ENCODE measurements around the gene U2AF2. TPM values are rescaled to one million over a fixed set of nuclear protein-coding genes. Genes with fewer than 3 reads are reported as not detected.
A peak's percentile ranks its signal among the peaks of the same experiment; 100 is the strongest.

U2AF2 gene
- total and polyA plus RNA-seq, 4 donors, result 109 to 181 (median 132) TPM

DNA sequence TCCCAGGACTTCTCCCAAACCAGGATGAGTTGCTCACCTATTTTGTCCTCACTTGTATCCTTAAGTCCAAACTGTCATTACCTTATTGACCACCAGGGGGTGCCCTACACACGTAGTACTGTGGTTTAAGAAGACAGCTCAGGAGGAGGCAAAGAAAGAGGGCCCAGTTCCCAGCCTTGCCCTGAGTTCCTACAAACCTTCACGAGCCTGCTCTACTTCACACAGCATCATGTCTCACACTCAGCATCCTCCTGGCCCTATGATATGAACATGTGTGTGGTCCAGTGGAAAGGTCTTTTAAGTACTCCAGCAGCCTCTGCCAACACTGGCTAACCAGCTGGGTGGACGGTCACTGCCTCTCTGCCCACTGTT lies 22.4 kb upstream of the U2AF2 start:
- DNase-seq (peak; percentile 87 to 95 (median 91)), ATAC-seq (ENCODE audit: insufficient read depth, low FRiP score) (peak; percentile 69)
- WGBS, 2 donors, result 30 to 33% methylated on average over 3 of the region's 3 CpGs
- H3K27ac ChIP-seq (ENCODE audit: low read depth in 1 of 2, low read length in 1 of 2), result peak overlapping the region in 1 of 2 donors; percentile 64
- no peak overlapping the region for H3K4me3 ChIP-seq
- H3K9ac ChIP-seq (ENCODE audit: insufficient read depth in 1 of 2, low read length in 2 of 2), result no peak overlapping the region
- TF ChIP-seq, protein P1, sequence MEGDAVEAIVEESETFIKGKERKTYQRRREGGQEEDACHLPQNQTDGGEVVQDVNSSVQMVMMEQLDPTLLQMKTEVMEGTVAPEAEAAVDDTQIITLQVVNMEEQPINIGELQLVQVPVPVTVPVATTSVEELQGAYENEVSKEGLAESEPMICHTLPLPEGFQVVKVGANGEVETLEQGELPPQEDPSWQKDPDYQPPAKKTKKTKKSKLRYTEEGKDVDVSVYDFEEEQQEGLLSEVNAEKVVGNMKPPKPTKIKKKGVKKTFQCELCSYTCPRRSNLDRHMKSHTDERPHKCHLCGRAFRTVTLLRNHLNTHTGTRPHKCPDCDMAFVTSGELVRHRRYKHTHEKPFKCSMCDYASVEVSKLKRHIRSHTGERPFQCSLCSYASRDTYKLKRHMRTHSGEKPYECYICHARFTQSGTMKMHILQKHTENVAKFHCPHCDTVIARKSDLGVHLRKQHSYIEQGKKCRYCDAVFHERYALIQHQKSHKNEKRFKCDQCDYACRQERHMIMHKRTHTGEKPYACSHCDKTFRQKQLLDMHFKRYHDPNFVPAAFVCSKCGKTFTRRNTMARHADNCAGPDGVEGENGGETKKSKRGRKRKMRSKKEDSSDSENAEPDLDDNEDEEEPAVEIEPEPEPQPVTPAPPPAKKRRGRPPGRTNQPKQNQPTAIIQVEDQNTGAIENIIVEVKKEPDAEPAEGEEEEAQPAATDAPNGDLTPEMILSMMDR (IDR thresholded peaks at IDR 0.05; ENCODE audit: control extremely low read depth, extremely low read depth), result peak; percentile 95
- H3K9me3 ChIP-seq (ENCODE audit: control insufficient read depth in 4 of 4, insufficient read depth in 3 of 4, low read length in 3 of 4), result no peaks in the 10 kb centered on the region
- H3K4me1 ChIP-seq (ENCODE audit: control insufficient read depth in 5 of 5, insufficient read depth in 5 of 5, low read length in 5 of 5), result peaks cover 5 to 14% (median 11%) of the 10 kb centered on the region in 5 donors
- no peaks in the 10 kb centered on the region for H3K27me3 ChIP-seq (ENCODE audit: control insufficient read depth in 3 of 3, insufficient read depth in 3 of 3, low read length in 2 of 3)
- peaks cover 0 to 3% (median under 1%) of the 10 kb centered on the region in 4 donors for H3K36me3 ChIP-seq (ENCODE audit: control insufficient read depth in 4 of 4, insufficient read depth in 4 of 4, low read length in 4 of 4)

DNA sequence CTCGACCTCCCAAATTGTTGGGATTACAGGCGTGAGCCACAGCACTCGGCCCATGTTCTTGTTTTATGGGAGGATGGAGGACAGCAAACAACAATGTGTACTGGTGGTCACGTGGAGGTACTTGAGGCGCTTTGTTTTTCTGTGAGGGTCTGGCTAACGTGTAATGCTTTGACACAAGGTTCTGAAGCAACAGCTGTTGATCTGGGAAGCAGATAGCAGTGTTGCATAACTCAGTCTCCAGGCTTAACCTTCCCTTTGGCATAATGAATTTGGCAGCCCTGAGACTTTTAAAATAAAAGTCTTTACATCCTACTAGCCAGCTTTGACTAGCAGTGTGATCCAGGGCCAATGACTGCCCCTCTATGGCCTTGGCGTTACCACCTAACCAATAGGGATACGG lies 21.0 kb upstream of the U2AF2 start:
- Histone ChIP-seq H3K9me3 (ENCODE audit: control insufficient read depth in 4 of 4, insufficient read depth in 3 of 4, low read length in 3 of 4) (no peaks in the 10 kb centered on the region), H3K27me3 (ENCODE audit: control insufficient read depth in 3 of 3, insufficient read depth in 3 of 3, low read length in 2 of 3) (no peaks in the 10 kb centered on the region), H3K9ac (ENCODE audit: insufficient read depth in 1 of 2, low read length in 2 of 2) (no peak overlapping the region), H3K4me3 (no peak overlapping the region), H3K4me1 (ENCODE audit: control insufficient read depth in 5 of 5, insufficient read depth in 5 of 5, low read length in 5 of 5) (peaks cover 5 to 14% (median 11%) of the 10 kb centered on the region in 5 donors), H3K27ac (ENCODE audit: low read depth in 1 of 2, low read length in 1 of 2) (no peak overlapping the region), H3K36me3 (ENCODE audit: control insufficient read depth in 4 of 4, insufficient read depth in 4 of 4, low read length in 4 of 4) (peaks cover 0 to 3% (median under 1%) of the 10 kb centered on the region in 4 donors)
- no peak for ATAC-seq (ENCODE audit: insufficient read depth, low FRiP score)
- TF ChIP-seq, protein P1 (IDR thresholded peaks at IDR 0.05; ENCODE audit: control extremely low read depth, extremely low read depth), result no peak
- DNase-seq, result no peak
- WGBS, 2 donors, result 53 to 72% methylated on average over 8 of the region's 8 CpGs

DNA sequence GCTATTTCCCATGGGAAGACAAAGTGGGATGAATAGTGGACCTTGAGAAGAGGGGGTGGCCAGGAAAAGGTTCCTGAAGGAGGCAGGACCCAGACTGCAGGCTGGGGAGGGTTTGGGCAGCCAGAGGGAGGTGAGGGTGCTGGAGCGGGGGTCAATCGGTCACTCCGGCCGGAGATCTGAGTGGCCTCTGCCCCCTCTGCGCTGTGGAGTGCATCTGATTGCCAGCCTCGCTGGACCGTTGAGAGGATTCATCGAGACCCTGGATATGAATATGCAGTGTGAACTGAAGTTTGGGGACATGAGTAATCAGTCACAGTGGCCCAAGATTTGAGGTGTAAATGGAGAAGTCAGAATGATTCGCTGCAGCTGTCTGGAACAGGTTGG lies 19.5 kb upstream of the U2AF2 start:
- TF ChIP-seq, protein P1 (IDR thresholded peaks at IDR 0.05; ENCODE audit: control extremely low read depth, extremely low read depth), result no peak
- Histone ChIP-seq H3K27me3 (ENCODE audit: control insufficient read depth in 3 of 3, insufficient read depth in 3 of 3, low read length in 2 of 3) (no peaks in the 10 kb centered on the region), H3K36me3 (ENCODE audit: control insufficient read depth in 4 of 4, insufficient read depth in 4 of 4, low read length in 4 of 4) (peaks cover 0 to 3% (median under 1%) of the 10 kb centered on the region in 4 donors), H3K9me3 (ENCODE audit: control insufficient read depth in 4 of 4, insufficient read depth in 3 of 4, low read length in 3 of 4) (no peaks in the 10 kb centered on the region), H3K9ac (ENCODE audit: insufficient read depth in 1 of 2, low read length in 2 of 2) (peak overlapping the region; percentile 94 to 99), H3K4me3 (peak overlapping the region; percentile 88), H3K27ac (ENCODE audit: low read depth in 1 of 2, low read length in 1 of 2) (peak overlapping the region; percentile 84 to 99), H3K4me1 (ENCODE audit: control insufficient read depth in 5 of 5, insufficient read depth in 5 of 5, low read length in 5 of 5) (peaks cover 5 to 20% (median 13%) of the 10 kb centered on the region in 5 donors)
- ATAC-seq (ENCODE audit: insufficient read depth, low FRiP score) (no peak), DNase-seq (no peak)
- 6 to 13% methylated on average over 5 to 9 of the region's 9 CpGs for WGBS, 2 donors
